GM18498 (cell line): ENCODE measurements around the gene CNOT1.

Experiments
- ATAC-seq: cut with Tn5 transposase; IDR thresholded peaks from one replicate; pipeline ENCODE4 v1.9.1; 2021; ENCODE audit warnings: mild to moderate bottlenecking, moderate library complexity; ENCODE audit not compliant: unreplicated experiment

CNOT1 gene

GRCh38 chr16:58488531-58488930, 141.1 kb downstream of the CNOT1 start:
- no peak for ATAC-seq

- ATAC-seq: peak; percentile 79
Measured at GRCh38 chr16:58487566-58488351, 141.9 kb downstream of the CNOT1 start.

GRCh38 chr16:58485184-58485887, 144.3 kb downstream of the CNOT1 start:
- no peak for ATAC-seq

- no peak for ATAC-seq
Measured at GRCh38 chr16:58481931-58482330, 147.7 kb downstream of the CNOT1 start.

DNA sequence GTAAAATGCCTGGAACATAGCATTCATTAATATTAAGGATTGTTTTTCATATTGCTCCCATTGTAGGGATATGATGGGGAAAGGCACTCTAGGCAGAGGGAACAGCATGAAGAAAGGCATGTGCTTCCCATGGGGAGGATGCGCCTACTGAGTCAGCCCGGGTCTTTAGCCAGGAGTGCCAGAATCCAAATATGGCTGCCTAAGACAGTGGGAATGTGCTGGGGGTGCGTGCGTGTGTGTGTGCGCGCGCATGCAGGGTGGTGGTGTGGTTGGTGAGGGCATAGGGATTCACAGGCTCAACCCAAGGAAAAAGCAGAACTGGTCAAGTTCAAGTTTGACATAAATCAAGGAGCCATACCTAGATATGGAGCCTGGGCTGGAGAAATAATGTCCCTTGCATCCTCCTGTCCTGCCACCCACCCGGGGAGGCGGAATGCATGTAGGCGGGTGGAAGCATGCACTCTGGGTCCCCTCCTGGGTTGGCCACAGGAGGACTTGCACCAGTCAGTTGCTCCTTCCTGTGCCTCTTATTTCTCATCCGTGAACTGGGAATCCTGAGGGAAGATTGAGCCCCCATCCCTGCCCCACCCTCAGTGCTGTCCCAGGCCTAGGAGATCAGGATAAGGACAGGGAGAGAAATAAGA, 148.3 kb downstream of the CNOT1 start:
- no peak for ATAC-seq

- no peak for ATAC-seq
Measured at GRCh38 chr16:58478427-58478826, 151.2 kb downstream of the CNOT1 start.

GRCh38 chr16:58476791-58477190, 152.8 kb downstream of the CNOT1 start:
- no peak for ATAC-seq

DNA sequence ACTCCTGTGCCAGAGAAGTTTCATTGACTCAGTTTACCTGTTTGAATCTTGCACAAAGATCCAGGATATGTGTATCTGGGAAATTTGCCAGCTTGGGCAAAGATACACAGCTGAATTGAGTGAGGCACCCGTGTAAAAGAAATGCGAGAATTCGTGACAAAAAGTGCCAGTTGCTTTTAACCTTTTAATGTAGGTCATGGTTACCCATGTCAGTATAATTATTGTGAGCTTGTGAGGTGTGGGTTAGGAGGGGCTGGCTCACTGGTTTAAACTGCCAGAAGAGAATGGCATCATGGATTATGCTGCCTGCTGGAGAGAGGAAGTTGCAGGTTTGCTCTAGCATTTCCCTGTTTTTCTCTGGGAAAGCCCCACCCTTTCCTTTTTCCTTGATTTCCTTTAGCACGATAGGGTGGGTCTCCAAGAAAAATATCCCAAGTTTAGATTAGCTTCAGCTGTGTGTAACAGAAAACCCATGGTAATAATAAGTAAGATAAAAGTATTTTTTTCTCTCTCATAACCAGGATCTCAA, 154.5 kb downstream of the CNOT1 start:
- no peak for ATAC-seq

- ATAC-seq: no peak
Measured at GRCh38 chr16:58474296-58474695, 155.3 kb downstream of the CNOT1 start.

DNA sequence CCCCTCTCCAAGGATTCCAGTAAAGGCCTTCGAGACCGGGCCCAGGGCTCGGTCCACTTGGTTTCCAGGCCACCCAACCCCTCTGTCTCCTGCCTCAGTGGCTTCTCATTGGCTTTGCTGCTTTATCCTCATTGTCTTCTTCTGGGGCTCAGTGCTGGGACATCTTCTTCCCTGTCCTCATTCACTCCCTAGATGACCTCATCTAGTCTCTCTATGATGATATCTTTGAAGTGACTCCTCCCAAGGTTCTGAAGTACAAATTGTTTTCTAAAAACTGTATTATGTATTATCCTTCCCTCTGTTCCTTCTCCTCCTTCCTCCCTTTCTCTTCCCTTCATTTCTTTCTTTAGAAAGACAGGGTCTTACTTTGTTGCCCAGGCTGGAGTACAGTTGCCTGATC, 156.8 kb downstream of the CNOT1 start:
- no peak for ATAC-seq

DNA sequence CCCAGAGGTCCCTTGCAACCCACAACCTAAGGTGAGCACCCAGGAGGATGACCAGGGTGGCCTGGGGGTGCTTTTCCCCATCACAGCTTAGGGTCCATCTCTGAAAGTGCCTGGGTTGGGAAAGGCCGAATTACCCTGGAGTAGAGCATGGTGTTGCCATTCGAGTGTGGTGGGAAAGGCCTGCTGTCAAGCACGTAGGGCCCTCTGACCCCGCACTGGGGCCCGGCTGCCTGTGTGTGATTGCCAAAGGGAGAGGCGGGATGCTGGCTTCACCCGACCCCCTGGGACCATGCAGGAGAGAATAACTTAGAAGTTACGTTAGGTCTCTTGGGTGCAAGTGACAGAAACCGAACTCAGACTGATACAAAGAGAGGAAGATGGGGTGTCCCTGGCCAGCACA, 157.4 kb downstream of the CNOT1 start:
- no peak for ATAC-seq

DNA sequence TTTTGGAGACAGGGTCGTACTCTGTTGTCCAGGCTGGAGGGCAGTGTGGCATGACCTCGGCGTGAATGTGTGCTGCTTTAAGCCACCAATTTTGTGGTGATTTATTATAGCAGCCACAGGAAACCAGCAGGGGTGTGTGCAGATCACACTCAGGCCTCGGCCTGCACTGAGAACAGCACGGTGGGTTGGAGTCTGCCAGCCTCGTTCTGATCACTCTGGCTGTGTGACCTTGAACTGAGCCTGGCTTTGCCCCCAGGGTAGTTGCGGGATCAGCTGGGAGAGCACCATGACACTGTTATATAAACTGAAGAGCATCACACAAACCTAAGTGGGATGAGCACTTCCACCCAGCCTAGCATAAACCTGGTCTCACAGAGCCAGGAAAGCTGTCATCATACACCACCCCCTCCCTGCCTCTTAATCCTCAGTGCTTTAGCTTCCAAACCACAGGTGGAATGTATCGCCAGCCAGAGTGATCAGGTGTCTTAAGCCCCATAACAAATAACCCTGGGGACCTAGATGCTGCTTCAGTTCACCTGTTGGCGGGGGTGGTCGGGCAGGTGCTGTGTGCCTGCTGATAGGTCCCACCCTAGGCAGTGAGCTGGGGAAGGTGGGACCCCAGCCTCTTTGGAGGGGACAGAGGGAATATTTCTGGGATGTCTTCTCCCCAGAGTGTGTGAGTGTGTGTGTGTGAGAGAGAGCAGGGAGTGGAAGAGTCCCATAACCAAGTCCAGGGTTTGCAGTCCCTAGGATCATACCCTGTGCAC, 158.2 kb downstream of the CNOT1 start:
- ATAC-seq: no peak
